WERI-Rb-1 (cell line): Measurements from ENCODE around the gene RYK.
A peak's percentile ranks its signal among the peaks of the same experiment; 100 is the strongest.

Source experiments
- DNase-seq: peaks from one replicate; pipeline ENCODE4 v3.0.0-alpha.2; 2020
- H3K27ac ChIP-seq: fragments of 250-450 bp; sonication (Bioruptor Pico); 2 replicates; pipeline ENCODE4 v1.5.1; 2020; ENCODE audit warnings: mild to moderate bottlenecking, moderate library complexity
- H3K27me3 ChIP-seq: fragments of 250-450 bp; sonication (Bioruptor Pico); 2 replicates; pipeline ENCODE4 v1.5.1; 2021; ENCODE audit warnings: mild to moderate bottlenecking, low read depth, moderate library complexity; ENCODE audit not compliant: insufficient read depth, severe bottlenecking
- H3K36me3 ChIP-seq: fragments of 250-450 bp; sonication (Bioruptor Pico); 2 replicates; pipeline ENCODE4 v1.5.1; 2020; ENCODE audit warnings: mild to moderate bottlenecking, moderate library complexity
- H3K4me3 ChIP-seq: 2 replicates; pipeline ENCODE4 v1.5.1; 2011; ENCODE audit warnings: low read depth, mild to moderate bottlenecking, control low read depth, low read length
- H3K9me3 ChIP-seq: fragments of 250-450 bp; sonication (Bioruptor Pico); 2 replicates; pipeline ENCODE4 v1.5.1; 2021; ENCODE audit warnings: mild to moderate bottlenecking, moderate library complexity; ENCODE audit not compliant: severe bottlenecking
- CTCF ChIP-seq: IDR thresholded peaks from 2 replicates; pipeline ENCODE4 v1.5.1; 2011; ENCODE audit warnings: low read depth, mild to moderate bottlenecking, control low read depth, inconsistent platforms, low read length

Gene RYK

GRCh38 chr3:134149286-134149685, 101.4 kb downstream of the RYK start:
- no peak for DNase-seq
- no peak for TF ChIP-seq CTCF
- no peak overlapping the region for H3K27ac ChIP-seq
- no peak overlapping the region for H3K4me3 ChIP-seq
- no peaks in the 10 kb centered on the region for H3K9me3 ChIP-seq
- H3K36me3 ChIP-seq, result no peaks in the 10 kb centered on the region
- H3K27me3 ChIP-seq, result no peaks in the 10 kb centered on the region

- no peak for DNase-seq
- Histone ChIP-seq H3K9me3 (no peaks in the 10 kb centered on the region), H3K27ac (no peak overlapping the region), H3K36me3 (no peaks in the 10 kb centered on the region), H3K27me3 (no peaks in the 10 kb centered on the region), H3K4me3 (no peak overlapping the region)
- TF ChIP-seq CTCF, result no peak
Measured at GRCh38 chr3:134148534-134148933, 102.1 kb downstream of the RYK start.

- no peaks in the 10 kb centered on the region for H3K36me3 ChIP-seq
- no peaks in the 10 kb centered on the region for H3K27me3 ChIP-seq
- H3K4me3 ChIP-seq, result no peak overlapping the region
- no peak overlapping the region for H3K27ac ChIP-seq
- no peak for DNase-seq
- H3K9me3 ChIP-seq, result no peaks in the 10 kb centered on the region
- no peak for TF ChIP-seq CTCF
Measured at GRCh38 chr3:134147411-134147810, 103.2 kb downstream of the RYK start.

GRCh38 chr3:134146666-134147065, 104.0 kb downstream of the RYK start:
- Histone ChIP-seq H3K27ac (no peak overlapping the region), H3K9me3 (no peaks in the 10 kb centered on the region), H3K27me3 (no peaks in the 10 kb centered on the region), H3K36me3 (no peaks in the 10 kb centered on the region), H3K4me3 (no peak overlapping the region)
- DNase-seq, result no peak
- no peak for TF ChIP-seq CTCF

- H3K27ac ChIP-seq, result no peak overlapping the region
- no peaks in the 10 kb centered on the region for H3K36me3 ChIP-seq
- peak; percentile 39 for TF ChIP-seq CTCF
- no peaks in the 10 kb centered on the region for H3K9me3 ChIP-seq
- no peak for DNase-seq
- H3K4me3 ChIP-seq, result no peak overlapping the region
- no peaks in the 10 kb centered on the region for H3K27me3 ChIP-seq
Measured at GRCh38 chr3:134145183-134145582, 105.5 kb downstream of the RYK start.

GRCh38 chr3:134144694-134145093, 106.0 kb downstream of the RYK start:
- Histone ChIP-seq H3K9me3 (no peaks in the 10 kb centered on the region), H3K27me3 (no peaks in the 10 kb centered on the region), H3K36me3 (no peaks in the 10 kb centered on the region), H3K4me3 (no peak overlapping the region), H3K27ac (no peak overlapping the region)
- no peak for TF ChIP-seq CTCF
- DNase-seq, result no peak
